Activated CD4-positive, CD25-positive, alpha-beta regulatory T cell treated with anti-CD3 and anti-CD28 coated beads, Interleukin-2, amount 50 U/mL, for 24 hours (primary cell): ENCODE measurements around the gene TMCC1.
"Not testable (repeated sequence)": the region's sequence is repeated elsewhere in the genome, so short reads cannot be mapped to it uniquely, and the experiment has no call there.

Source experiments
- ATAC-seq, 2 donors: fragments of 150-1000 bp; cut with Tn5 transposase; one replicate each; pipeline ENCODE4 v1.10.0; 2021; ENCODE audit warnings: mild to moderate bottlenecking in 1 of 2, moderate library complexity in 1 of 2

The TMCC1 gene

GRCh38 chr3:129620828-129621559, 272.5 kb downstream of the TMCC1 start:
- ATAC-seq, result no peak

- ATAC-seq, result no peak
Observed at GRCh38 chr3:129619726-129620162, 273.8 kb downstream of the TMCC1 start.

- no peak for ATAC-seq
Observed at GRCh38 chr3:129618901-129619671, 274.4 kb downstream of the TMCC1 start.

- ATAC-seq, result no peak
Observed at GRCh38 chr3:129618186-129618820, 275.2 kb downstream of the TMCC1 start.

- no peak for ATAC-seq
Observed at GRCh38 chr3:129617381-129618185, 275.9 kb downstream of the TMCC1 start.

- peak; percentile 14 to 23 for ATAC-seq
Observed at GRCh38 chr3:129616713-129617112, 276.8 kb downstream of the TMCC1 start.

- ATAC-seq, result no peak
Observed at GRCh38 chr3:129616291-129616690, 277.2 kb downstream of the TMCC1 start.

GRCh38 chr3:129615751-129616281, 277.7 kb downstream of the TMCC1 start:
- no peak for ATAC-seq

GRCh38 chr3:129614927-129615363, 278.6 kb downstream of the TMCC1 start:
- no peak for ATAC-seq

- no peak for ATAC-seq
Observed at GRCh38 chr3:129614435-129614834, 279.1 kb downstream of the TMCC1 start.

GRCh38 chr3:129613367-129613740, 280.2 kb downstream of the TMCC1 start:
- no peak for ATAC-seq

- ATAC-seq, result no peak
Observed at GRCh38 chr3:129612534-129613366, 280.8 kb downstream of the TMCC1 start.

GRCh38 chr3:129611812-129612533, 281.5 kb downstream of the TMCC1 start:
- ATAC-seq, result no peak

- ATAC-seq, result no peak
Observed at GRCh38 chr3:129611446-129611800, 282.1 kb downstream of the TMCC1 start.

- ATAC-seq, result not testable (repeated sequence)
Observed at GRCh38 chr3:129610794-129611445, 282.6 kb downstream of the TMCC1 start.

- ATAC-seq, result no peak
Observed at GRCh38 chr3:129610276-129610675, 283.2 kb downstream of the TMCC1 start.

- no peak for ATAC-seq
Observed at GRCh38 chr3:129609591-129610182, 283.8 kb downstream of the TMCC1 start.

- ATAC-seq, result no peak
Observed at GRCh38 chr3:129608936-129609590, 284.4 kb downstream of the TMCC1 start.
